Stimulated activated CD8-positive, alpha-beta memory T cell treated with anti-CD3 and anti-CD28 coated beads, Interleukin-15, amount 100 ng/mL, for 24 hours (primary cell): ENCODE measurements around the gene RMND1.
A peak's percentile ranks its signal among the peaks of the same experiment; 100 is the strongest.

Source experiments
- DNase-seq: peaks from one replicate; pipeline ENCODE4 v3.0.0-alpha.2; 2020; ENCODE audit warnings: low read depth

The RMND1 gene

GRCh38 chr6:151414641-151415260, 37.2 kb downstream of the RMND1 start:
- no peak for DNase-seq

DNA sequence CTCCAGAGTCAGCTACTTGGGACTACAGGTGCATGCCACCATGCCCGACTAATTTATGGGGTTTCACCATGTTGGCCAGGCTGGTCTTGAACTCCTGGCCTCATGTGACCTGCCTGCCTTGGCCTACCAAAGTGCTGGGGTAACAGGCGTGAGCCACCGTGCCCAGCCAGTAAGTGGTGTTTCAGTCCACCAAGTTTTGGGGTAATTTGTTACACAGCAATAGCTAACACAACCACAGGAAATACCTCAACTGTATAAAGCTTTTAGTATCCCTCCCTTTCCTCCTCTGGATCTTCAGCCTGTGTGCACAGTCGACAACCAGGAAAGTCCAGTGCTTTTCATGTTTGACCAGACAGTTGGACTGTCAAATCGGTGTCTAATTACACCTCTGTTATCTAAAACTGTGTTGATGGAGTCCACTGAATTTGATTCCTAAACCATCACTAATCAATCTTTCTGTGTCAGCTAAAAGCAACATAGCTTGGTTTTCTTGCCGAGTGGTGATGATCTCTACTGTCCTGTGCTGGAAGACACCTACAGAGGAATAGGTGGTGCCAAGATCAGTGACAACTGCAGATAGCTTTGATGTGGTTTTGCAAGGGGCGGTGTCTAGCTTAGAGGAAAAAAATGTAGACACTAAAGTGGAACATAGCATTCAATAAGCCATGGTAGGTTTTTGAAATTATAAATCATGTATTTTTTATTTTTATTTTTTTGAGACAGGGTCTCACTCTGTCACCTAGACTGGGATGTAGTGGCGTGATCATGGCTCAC, 38.4 kb downstream of the RMND1 start:
- DNase-seq: no peak

DNA sequence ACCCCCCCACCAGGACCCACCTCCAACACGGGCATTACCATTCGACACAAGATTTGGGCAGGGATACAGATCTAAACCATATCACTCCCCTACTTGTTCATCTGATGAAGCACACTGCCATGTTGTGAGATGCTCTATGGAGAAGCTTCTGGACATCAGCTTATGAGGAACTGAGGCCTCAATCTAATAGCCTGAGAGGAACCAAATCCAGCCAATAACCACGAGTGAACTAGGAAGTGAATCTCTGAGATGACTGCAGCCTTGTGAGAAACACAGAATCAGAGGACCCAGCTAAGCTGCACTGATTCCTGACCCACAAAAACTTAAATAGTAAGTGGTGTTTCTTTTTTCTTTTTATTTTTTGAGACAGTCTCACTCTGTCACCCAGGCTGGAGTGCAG, 39.0 kb downstream of the RMND1 start:
- no peak for DNase-seq

- DNase-seq: no peak
These were observed 42.2 kb downstream of the RMND1 start for GRCh38 chr6:151409679-151410078.

GRCh38 chr6:151409260-151409659, 42.7 kb downstream of the RMND1 start:
- DNase-seq: no peak

DNA sequence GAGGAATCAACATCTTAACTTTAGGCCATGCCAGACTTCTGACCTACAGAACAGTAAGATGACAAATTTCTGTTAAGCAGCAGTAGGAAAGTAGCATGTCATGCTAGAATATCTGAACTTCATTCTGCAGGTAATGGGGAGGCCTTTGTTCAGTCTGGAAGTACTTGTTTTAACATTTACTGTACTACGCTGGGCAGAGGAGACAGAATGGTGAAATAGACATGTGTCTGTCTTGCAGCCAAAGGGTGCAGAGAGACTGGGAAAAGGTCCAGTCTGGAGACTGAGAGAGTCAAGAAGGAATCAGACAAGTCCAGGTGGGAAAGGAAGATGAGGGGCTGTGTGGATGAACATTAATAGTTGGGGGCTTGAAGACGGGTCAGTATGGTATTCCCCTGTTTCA, 43.1 kb downstream of the RMND1 start:
- DNase-seq: no peak

GRCh38 chr6:151403919-151404308, 48.0 kb downstream of the RMND1 start:
- no peak for DNase-seq

DNA sequence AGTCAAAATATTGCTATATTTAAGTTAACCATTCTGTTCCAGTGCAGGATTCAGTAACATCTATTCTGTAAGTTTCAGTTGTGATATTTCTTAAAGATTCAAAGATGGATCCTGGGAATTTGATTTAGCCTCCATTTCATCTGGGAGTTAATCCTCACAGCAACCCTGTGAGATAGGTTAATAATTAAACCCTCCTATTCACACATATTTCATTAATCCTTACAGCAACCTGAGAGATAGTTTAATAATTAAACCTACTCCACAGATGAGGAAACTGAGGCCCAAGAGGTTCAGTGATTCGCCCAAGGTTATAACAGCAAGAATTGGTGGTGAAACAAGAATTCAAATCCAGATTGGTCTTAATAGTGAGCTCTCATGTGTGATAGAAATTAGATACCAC, 49.7 kb downstream of the RMND1 start:
- no peak for DNase-seq

GRCh38 chr6:151400473-151400872, 51.5 kb downstream of the RMND1 start:
- no peak for DNase-seq

DNA sequence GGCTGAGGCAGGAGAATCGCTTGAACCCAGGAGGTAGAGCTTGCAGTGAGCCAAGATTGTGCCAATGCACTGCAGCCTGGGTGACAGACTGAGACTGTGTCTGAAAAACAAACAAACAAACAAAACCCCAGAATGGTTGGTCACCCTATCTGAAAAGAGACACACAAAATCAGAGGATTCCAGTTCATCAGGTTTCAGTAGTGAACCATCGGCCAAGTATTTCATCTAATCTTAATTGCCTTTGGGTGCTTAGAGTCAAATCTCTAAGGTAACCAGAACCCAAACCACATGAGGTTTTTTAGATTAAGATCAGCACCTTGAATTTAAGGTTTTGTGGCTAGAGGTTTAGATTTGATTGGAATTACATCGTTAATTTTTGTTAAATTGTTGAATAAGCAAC, 52.2 kb downstream of the RMND1 start:
- DNase-seq: no peak

DNA sequence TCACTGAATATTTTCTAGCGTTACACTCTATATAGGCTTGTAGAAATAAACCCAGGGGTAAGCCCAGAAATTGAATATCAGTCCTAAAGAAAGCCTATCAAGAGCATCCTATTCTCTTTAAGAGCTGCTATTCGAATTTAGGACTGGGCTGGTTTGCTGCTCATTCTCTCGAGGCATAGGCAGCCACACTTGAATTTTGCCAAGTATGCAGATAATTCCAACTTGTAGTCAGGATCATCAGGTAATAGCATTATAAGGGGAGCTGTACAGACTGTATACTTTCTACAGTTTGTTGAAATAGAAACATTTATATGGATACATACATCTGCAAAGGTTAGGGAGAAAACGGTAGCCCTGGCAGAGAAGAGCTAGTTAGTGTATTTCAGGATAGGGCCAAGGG, 58.5 kb downstream of the RMND1 start:
- no peak for DNase-seq

DNA sequence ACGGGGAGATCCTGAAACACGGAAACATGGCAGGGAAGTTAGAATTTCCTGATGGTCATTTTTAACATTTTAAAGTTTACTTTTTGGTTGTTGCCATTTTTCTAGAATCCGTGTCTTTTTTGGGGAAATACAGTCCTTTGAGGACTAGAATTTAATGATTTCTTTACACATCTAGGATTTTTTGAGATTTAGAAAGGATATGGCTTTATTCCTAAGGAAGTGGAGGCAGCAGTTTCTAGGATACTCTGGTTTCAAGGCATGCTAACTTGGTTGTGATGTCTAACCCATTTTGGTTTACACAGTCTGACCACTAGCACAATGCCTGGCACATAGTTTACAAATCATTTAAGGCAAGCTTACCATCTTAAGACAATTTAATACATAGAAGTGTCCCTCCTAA, 59.5 kb downstream of the RMND1 start:
- DNase-seq: no peak

- peak; percentile 39 for DNase-seq
These were observed 60.2 kb downstream of the RMND1 start, which contains the start of gene ZBTB2 for GRCh38 chr6:151391471-151392413. Gene ZBTB2, minus strand, starts transcription at chr6:151391559. Its CDS starts 17,922 bp downstream, at chr6:151373637.

- peak; percentile 65 for DNase-seq
These were observed 61.0 kb downstream of the RMND1 start for GRCh38 chr6:151390851-151391470.

GRCh38 chr6:151390276-151390850, 61.6 kb downstream of the RMND1 start:
- peak; percentile 93 for DNase-seq

GRCh38 chr6:151389618-151390275, 62.2 kb downstream of the RMND1 start:
- DNase-seq: no peak

DNA sequence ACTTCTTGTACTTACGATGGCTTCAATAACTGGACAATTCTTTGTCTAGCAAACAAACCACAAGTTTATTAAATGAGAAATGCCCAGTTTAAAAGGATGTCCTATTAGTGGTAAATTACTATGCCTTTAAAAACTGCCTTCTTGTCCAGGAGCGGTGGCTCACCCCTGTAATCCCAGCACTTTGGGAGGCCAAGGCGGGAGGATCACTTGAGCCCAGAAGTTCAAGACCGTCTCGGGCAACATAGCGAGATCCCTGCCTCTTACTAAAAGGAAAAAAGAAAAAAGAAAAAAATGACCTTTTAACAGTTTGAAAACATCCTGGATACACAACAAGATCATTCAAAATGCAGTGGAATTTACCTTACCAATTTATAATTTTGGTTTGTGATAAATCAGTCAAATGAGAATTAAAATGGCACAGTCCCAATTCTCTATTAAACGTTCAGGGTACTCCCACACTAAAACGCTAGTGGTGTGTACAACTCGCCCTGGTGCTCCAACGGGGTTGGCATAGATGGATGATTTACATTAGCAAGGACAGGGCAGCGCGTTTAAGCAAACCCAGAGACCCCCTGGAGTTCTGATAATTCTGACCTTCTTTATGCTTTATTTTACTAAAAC, 62.8 kb downstream of the RMND1 start:
- DNase-seq: no peak

DNA sequence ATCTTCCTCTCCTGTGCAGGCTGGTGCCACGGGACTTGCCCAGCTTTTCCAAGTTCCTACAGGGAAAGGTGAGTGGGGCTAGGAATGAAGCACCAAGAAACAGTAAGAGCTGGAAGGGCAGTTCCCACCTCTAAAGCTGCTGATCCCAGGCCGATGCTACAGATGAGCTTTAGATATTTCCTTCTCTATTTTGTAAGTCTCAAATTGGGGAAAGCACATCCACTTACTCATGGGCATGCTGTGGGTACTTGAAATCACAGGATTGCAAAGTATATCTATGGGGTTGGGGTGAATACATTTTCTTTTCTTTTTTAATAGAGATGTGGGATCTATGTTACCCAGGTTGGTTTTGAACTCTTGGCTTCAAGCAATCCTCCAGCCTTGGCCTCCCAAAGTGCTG, 63.7 kb downstream of the RMND1 start:
- no peak for DNase-seq

GRCh38 chr6:151387175-151387970, 64.6 kb downstream of the RMND1 start:
- no peak for DNase-seq

DNA sequence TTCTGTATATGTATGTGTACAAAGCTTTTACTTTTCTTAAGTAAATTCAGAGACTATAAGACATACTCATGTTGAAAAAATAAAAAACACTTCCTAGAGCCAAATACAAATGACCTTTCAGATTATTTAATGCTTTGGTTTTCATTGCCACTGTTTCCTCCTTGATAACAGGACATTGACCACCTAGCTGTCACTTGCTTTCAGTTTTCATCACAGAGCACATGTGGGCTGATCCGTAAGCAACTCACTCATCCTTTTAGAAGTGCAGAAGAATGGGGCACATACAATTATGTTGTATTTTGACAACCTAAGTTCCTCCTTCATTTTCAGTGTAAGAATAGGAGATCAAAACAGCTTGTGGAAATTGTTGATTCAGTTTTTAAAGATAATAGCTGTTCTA, 66.7 kb downstream of the RMND1 start:
- DNase-seq: no peak
